ENCODE results near the gene PPP4R3B.
"Not testable (repeated sequence)": the region's sequence is repeated elsewhere in the genome, so short reads cannot be mapped to it uniquely, and the experiment has no call there.

The PPP4R3B gene

GRCh38 chr2:55592130-55592529 lies 25.3 kb downstream of the PPP4R3B start:
- no peak for DNase-seq

- DNase-seq = no peak
Measured at GRCh38 chr2:55590810-55591440, 26.5 kb downstream of the PPP4R3B start.

GRCh38 chr2:55585451-55586080 lies 31.9 kb downstream of the PPP4R3B start:
- no peak for DNase-seq

- DNase-seq = no peak
Measured at GRCh38 chr2:55581874-55582547, 35.4 kb downstream of the PPP4R3B start.

- DNase-seq = peak in 1 of 2 experiments; percentile 23
Measured at GRCh38 chr2:55581435-55581834, 36.0 kb downstream of the PPP4R3B start.

- DNase-seq = not testable (repeated sequence)
Measured at GRCh38 chr2:55569002-55569401, 48.4 kb downstream of the PPP4R3B start.

GRCh38 chr2:55567298-55567697 lies 50.1 kb downstream of the PPP4R3B start:
- no peak for DNase-seq

- DNase-seq = no peak
Measured at GRCh38 chr2:55565613-55566012, 51.8 kb downstream of the PPP4R3B start.

GRCh38 chr2:55560855-55561254 lies 56.6 kb downstream of the PPP4R3B start:
- DNase-seq = no peak

- no peak for DNase-seq
Measured at GRCh38 chr2:55556809-55557208, 60.6 kb downstream of the PPP4R3B start.

- DNase-seq = no peak
Measured at GRCh38 chr2:55555977-55556376, 61.4 kb downstream of the PPP4R3B start.

GRCh38 chr2:55553321-55553720 lies 64.1 kb downstream of the PPP4R3B start:
- DNase-seq = no peak

GRCh38 chr2:55550368-55551102 lies 66.9 kb downstream of the PPP4R3B start:
- DNase-seq = no peak

GRCh38 chr2:55547679-55548078 lies 69.7 kb downstream of the PPP4R3B start:
- not testable (repeated sequence) for DNase-seq

- DNase-seq = no peak
Measured at GRCh38 chr2:55547001-55547400, 70.4 kb downstream of the PPP4R3B start.

- DNase-seq = no peak
Measured at GRCh38 chr2:55530539-55531081, 86.8 kb downstream of the PPP4R3B start.

GRCh38 chr2:55526174-55526573 lies 91.2 kb downstream of the PPP4R3B start:
- DNase-seq = no peak

- no peak for DNase-seq
Measured at GRCh38 chr2:55524884-55525437, 92.5 kb downstream of the PPP4R3B start.

GRCh38 chr2:55519938-55520885 lies 97.2 kb downstream of the PPP4R3B start:
- peak; percentile 40 to 48 for DNase-seq

- DNase-seq = peak; percentile 23 to 25
Measured at GRCh38 chr2:55518841-55519165, 98.6 kb downstream of the PPP4R3B start.

- DNase-seq = peak; percentile 32 to 48
Measured at GRCh38 chr2:55511508-55512124, 105.8 kb downstream of the PPP4R3B start.
